GM11168 (cell line): Measurements from ENCODE around the gene STAP1.

Source experiments
- in situ Hi-C: fragments of 300-500 bp; cut with MboI; formaldehyde crosslinking; loops from one replicate; pipeline ENCODE4 v1.12.0; 2022; ENCODE audit warnings: low sequenced_read_pairs; ENCODE audit not compliant: unreplicated experiment

STAP1 gene

DNA sequence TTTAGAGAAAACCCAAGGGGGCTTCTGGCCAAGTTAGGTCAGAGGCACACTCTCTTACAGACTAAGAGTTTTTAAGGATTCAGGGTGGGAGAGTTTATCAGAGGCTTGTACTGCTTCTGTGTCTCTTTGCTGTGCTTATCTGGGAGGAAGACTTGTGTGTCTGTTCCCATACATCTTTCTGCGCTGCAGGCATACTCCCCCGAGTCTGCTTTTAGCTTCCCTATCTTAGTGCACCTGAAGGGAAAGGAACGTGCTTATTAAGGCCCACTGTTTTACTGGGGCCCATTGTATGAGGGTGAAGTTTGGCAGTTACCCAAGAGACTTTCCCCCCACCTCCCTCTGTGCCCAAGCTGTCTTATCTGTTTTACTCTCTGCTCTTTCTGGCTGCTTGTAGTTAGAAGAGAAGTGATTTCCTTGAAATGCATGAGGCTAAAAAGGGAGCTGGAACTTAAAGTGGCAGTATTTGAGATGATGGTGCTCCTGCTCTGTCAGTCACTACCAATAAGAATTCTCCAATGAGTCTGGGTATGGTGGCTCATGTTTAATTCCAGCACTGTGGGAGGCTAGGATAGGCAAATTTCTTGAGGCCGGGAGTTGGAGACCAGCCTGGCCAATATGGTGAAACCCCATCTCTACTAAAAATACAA is 6.3 kb upstream of the STAP1 start:
- in situ Hi-C loops, result loop anchor here (5.0 kb wide), 1 partner anchor 360 kb away; no protein-coding TSS in a partner anchor

GRCh38 chr4:67554096-67554495 is 4.4 kb upstream of the STAP1 start:
- in situ Hi-C loops, result loop anchor here (5.0 kb wide), 1 partner anchor 358 kb away; no protein-coding TSS in a partner anchor

DNA sequence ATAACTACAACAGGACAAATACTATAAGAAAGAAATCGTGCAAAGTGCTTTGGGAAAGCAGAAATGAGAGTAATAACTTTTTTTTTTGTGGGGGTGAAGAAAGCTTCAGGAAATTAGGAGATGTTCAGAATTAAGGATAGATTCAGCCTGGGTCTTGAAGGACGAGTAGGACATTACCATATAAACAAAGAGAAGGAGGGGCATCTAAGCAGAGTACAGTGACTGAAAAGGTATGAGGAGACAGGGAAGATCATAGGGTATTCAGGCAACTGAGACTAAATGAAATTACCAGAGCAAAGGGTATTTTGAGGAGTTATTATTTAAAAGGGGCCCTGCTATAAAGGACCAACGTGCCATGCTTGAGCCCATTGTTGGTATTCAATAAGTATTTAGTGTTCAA is 3.1 kb upstream of the STAP1 start:
- in situ Hi-C loops, result no loop called here

DNA sequence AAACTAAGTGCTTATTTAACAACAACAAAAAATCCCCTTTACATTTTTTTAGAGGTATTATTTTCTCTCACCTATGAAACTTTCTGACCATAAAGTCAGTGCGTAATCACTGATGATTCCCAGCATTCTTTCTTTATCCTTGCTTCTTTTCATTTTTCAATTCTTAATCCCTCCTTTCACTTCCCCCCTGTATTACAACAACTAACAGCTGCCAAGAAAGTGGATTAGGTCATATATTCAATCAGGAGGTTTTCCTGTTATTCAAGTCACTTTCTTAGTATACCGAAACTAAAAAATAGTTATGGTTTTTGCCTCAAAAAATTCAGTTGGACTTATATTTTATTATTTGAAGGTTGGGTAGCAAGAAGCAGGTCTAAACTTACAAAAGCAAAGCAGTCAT is 2.1 kb upstream of the STAP1 start:
- in situ Hi-C loops, result no loop called here

DNA sequence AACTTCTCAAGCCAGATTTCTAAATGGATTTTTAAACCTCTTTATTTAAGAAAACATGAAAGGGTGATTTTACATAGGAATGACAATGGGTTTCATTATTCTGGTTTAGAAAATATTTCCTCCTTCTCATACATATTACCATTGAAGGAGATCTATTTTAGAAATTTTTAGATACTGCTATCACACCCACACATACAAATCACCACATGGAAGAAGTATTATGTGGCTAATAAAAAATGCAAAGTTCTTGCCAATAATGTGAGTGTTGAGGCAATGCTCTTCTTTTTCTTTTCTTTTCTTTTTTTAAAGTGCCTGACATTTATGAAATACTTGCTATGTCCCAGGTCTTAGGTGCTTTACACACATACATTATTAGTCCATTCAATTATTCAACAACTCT is 6.8 kb downstream of the STAP1 start:
- in situ Hi-C loops, result no loop called here

DNA sequence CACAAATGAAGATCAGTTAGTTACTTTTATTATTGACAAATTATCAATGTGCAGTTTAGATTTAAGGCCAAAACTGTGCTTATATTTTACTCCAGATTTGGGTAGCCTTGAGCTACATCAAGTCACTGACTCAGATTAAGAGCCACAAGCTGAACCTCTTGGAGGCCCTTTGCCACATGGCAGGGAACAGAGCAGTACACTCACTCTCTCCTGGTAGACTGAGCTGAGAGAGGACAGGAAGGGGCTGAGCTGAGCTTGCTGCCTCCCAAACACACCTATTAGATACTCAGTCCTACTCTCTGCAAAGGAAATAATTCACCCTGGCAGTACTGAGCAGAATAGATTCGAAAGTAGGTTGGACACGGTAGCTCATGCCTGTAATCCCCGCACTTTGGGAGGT is 7.8 kb downstream of the STAP1 start:
- in situ Hi-C loops, result no loop called here

DNA sequence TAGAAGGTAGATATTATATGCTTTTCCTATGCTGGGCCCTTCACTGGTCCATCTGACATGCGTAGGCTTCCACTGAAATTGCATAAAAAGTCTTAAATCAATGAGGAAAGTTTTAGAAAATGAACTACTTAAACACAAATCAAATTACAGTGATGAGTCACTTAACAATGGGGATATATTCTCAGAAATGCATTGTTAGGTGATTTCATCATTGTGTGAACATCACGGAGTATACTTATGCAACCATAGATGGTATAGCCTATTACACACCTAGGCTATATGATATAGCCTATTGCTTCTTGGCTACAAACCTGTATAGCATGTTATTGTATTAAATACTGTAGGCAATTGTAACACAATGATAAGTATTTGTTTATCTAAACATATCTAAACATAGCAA is 10.3 kb downstream of the STAP1 start:
- in situ Hi-C loops, result no loop called here

DNA sequence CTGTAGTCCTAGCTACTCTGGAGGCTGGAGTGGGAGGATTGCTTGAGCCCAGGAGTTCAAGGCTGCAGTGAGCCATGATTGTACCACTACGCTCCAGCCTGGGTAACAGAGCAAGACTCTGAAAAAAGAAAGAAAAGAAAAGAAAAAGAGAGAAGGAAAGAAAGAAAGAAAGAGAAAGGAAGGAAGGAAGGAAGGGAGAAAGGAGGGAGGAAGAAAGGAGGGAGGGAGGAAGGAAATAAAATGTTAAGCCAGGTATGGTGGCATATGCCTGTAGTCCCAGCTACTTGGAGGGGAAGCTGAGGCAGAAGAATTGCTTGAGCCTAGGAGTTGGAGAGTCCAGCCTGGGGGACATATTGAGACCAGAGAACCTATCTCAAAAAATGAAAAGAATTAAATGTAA is 12.0 kb downstream of the STAP1 start:
- in situ Hi-C loops, result no loop called here

GRCh38 chr4:67571975-67572374 is 13.4 kb downstream of the STAP1 start:
- in situ Hi-C loops, result no loop called here

DNA sequence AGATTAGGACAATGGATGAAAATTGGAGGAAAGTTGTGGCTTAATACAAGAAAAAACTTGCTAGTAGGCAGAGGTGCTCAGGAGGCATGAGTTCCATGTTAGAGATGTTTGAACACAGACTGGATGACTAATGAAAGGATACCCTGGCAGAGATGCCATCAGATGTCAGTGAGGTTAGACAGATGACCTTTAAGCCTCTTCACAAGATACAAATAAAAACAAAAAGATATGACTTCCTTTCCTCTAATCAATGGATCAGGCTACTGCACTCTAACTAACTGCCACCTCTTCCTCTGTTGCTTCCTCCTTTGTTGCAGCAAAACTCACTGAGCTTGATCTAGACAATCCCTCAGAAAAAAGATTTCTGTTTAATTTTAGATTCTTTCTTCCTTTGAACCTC is 14.7 kb downstream of the STAP1 start:
- in situ Hi-C loops, result no loop called here

- in situ Hi-C loops, result no loop called here
These were observed 16.9 kb downstream of the STAP1 start for GRCh38 chr4:67575232-67576058.

GRCh38 chr4:67576059-67576466 is 17.5 kb downstream of the STAP1 start:
- in situ Hi-C loops, result no loop called here

GRCh38 chr4:67576538-67576937 is 18.0 kb downstream of the STAP1 start:
- in situ Hi-C loops, result no loop called here

DNA sequence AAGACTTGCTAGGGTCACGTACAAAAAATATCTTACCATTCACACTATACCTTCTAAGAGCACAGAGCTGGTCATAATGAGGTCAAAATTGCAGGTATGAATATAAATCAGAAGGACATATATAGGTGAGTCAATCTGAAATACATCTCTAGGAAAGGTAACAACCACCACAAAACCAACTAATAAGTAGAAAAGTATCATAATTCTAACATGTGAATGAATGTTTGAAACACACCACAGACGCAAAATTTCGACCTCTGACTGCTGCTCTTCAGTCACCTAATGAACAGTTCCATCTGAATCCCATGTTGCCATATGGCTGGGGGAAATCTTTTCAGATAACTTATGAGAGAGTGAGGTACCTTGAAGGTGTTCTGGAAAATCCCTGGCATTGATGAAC is 22.1 kb downstream of the STAP1 start:
- in situ Hi-C loops, result no loop called here

GRCh38 chr4:67581208-67581857 is 22.8 kb downstream of the STAP1 start:
- in situ Hi-C loops, result no loop called here

DNA sequence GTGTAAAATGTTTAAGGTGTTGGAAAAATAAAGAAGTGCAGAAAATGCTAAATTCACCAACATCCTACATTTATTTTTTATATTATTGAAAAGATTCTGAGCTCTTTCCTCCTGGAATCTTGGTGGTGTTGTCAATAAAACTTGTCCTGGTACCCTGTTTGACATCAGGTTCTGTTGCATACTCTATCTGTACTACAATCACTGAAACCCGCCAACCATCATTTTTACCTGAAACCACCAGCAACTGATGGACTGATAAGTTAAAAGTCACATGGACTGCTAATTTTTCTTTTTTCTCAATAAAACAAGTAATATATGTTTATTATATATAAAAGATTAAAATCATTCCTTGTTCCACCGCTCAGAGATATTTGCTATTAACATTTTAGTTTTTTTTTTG is 23.4 kb downstream of the STAP1 start:
- in situ Hi-C loops, result no loop called here

- in situ Hi-C loops, result no loop called here
These were observed 26.0 kb downstream of the STAP1 start for GRCh38 chr4:67584496-67584895.

DNA sequence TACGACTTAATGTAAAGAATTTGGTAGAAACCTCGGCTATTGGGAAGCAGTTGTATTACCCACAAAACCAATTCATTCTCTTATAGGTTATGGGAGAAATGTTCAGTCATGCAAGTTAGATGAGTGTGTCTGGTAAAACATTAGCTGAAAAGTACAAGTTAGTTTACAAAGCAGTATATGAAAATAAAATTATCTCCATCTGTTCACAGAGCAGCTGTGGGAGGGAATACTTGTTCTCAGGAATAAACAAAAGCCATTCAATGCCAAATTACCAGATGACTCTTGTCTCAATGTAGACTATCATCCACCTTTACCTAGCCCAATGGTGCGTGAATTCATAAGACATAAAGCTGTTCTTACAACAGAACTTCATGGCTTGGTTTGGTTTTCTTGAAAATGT is 28.6 kb downstream of the STAP1 start:
- in situ Hi-C loops, result no loop called here

DNA sequence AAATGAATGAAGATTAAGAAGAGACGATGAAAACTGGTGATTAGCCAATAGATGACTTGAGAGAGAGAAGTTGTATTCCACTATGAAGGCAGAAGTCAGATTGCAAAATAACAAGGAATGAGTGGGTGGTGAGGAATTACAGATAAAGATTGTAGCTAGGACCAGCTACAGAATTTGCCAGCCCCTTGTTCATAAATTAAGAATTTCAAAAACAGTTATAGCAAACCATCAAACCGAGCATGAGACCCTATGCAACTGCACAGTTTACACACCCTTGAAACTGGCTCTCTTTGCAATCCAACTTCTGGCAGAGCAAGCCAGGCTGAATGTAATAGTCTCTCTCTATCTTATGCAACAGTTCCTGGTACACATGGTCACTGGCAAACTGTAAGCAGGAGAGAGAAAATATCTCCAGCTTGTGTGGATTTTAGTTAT is 35.2 kb downstream of the STAP1 start:
- in situ Hi-C loops, result no loop called here

DNA sequence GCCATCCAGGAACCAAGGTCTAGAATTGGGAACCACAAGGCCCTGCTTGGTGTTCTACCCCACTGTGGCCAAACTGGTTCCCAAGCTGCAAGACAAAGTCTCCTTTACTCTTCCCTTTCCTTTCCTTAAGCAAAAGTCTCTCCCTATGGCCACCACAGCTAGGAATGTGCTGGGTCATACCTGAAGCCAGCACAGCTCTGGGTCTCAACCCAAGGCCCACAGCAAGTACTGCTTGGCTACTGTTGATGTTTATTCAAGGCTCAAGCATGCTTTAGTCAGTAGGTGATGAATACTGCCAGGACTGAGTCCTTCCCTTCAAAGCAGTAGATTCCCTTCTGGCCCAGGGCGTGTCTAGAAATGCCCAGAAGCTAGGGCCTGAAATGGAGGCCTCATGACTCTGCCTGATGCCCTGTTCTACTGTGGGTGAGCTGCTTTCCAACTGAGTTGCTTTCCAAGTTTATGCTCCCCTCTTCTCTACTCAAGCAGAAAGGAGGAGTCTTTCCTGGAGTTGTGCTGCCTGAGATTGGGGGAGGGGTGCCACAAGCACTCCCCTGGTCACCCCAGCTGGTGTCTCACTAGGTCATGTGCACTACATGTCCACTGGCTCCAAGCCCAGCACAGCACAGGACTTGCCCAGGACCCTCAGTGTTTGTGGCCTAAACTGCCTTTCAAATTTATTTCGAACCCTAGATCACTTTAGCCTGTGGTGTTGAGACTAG is 44.9 kb downstream of the STAP1 start:
- in situ Hi-C loops, result no loop called here

GRCh38 chr4:67604029-67604381 is 45.5 kb downstream of the STAP1 start:
- in situ Hi-C loops, result no loop called here
